H1 (cell line): ENCODE data around the gene GRIA4. TPM values are rescaled to one million over a fixed set of nuclear protein-coding genes. Genes with fewer than 3 reads are reported as not detected.

Source experiments
- CBX8 ChIP-seq: fragments of 300-800, 300-1000 bp; sonication (generic); IDR thresholded peaks from 2 replicates; pipeline ENCODE4 v1.7.1; 2016; ENCODE audit warnings: low read depth, low read length, borderline replicate concordance
- polyA plus RNA-seq, 7 experiments: library from polyadenylated mRNA; depleted of rRNA in 3 of 7; stranded (reverse) in 5 of 7; unstranded in 2 of 7; fragments of >200 nt in 5 of 7; fragments of 200-250 nt in 2 of 7; gene quantifications; 1 replicate in 5 of 7; 2 replicates in 1 of 7; 4 replicates in 1 of 7; pipeline versions ENCODE4 v1.2.1 to v1.2.3, GENCODE V29; 2011 to 2013; ENCODE audit warnings: missing spikeins in 2 of 7, mixed read lengths in 2 of 7
- total RNA-seq: library from RNA; stranded (reverse); fragmentation: NEBNext Ultra II Directional; extraction: Animal tissue kit (Norgen Biotek cat#: 25700); gene quantifications from 2 replicates; pipeline ENCODE4 v1.2.1, GENCODE V29; 2021

Gene GRIA4
- total and polyA plus RNA-seq, 2 of the 8 experiments (the other 6 are each of a cell fraction or from before 2014, with no cell fraction given) = 12.5 to 21.8 TPM

DNA sequence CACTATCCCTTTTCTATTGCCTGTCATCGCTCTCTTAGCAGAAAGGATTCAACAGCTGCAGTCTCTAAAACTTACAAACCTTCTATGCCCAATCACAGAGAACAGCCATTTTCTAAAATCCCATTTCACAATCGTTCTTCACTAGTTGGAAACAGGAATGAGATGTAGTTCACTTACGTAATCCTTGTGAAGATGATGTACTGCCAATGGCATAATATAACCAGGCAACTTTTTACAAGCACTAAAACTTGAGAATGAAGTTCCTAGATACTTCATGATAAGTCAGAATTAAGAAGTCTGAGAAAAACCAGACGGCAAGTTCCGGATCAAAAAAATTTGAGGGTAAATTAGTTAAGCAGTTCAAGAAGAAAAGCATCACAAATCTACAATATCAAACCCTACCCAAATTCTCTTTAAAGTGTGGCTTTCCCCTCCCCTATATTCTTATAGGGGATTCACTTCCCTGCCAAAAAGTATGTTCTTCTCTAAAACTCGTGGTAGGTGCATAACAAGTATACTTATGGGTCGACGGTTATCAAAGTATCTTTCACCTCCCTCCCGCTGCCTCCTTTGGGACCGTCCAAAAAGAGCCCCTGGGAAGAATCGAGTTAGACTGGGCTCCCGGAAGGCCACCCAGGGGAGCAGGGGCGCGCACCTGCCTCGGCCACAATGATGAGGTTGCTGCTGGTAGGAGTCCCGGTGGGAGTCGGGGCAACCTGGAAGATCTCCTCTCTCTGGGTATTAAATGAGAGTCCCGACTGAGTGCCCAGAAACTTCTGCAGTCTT lies 411.5 kb downstream of the GRIA4 start (continued):
- TF ChIP-seq CBX8 = no peak
